ENCODE data around the gene SNED1.

SNED1 gene

GRCh38 chr2:241065355-241065803, 67.0 kb downstream of the SNED1 start:
- Histone ChIP-seq H3K36me3 (ENCODE audit: control insufficient read depth, insufficient read depth, low read length) (no peaks in the 10 kb centered on the region), H3K4me3 (replicated peaks; ENCODE audit: low read depth, low read length) (no peak overlapping the region), H3K27me3 (replicated peaks; ENCODE audit: control insufficient read depth, insufficient read depth, low read length) (no peaks in the 10 kb centered on the region; the same call in 1 of the 2 replicates)
- no peak for DNase-seq (ENCODE audit: extremely low read depth, insufficient read length)
- no peak for TF ChIP-seq CTCF (IDR thresholded peaks at IDR 0.05; ENCODE audit: insufficient read depth, low read length, poor library complexity, severe bottlenecking)

GRCh38 chr2:241066171-241066892, 67.9 kb downstream of the SNED1 start:
- TF ChIP-seq CTCF (IDR thresholded peaks at IDR 0.05; ENCODE audit: insufficient read depth, low read length, poor library complexity, severe bottlenecking), result no peak
- no peak overlapping the region for H3K4me3 ChIP-seq (replicated peaks; ENCODE audit: low read depth, low read length)
- H3K27me3 ChIP-seq (replicated peaks; ENCODE audit: control insufficient read depth, insufficient read depth, low read length), result no peaks in the 10 kb centered on the region; the same call in 1 of the 2 replicates
- DNase-seq (ENCODE audit: extremely low read depth, insufficient read length), result no peak
- H3K36me3 ChIP-seq (ENCODE audit: control insufficient read depth, insufficient read depth, low read length), result no peaks in the 10 kb centered on the region

GRCh38 chr2:241066893-241067341, 68.5 kb downstream of the SNED1 start:
- no peak overlapping the region for H3K4me3 ChIP-seq (replicated peaks; ENCODE audit: low read depth, low read length)
- no peak for TF ChIP-seq CTCF (IDR thresholded peaks at IDR 0.05; ENCODE audit: insufficient read depth, low read length, poor library complexity, severe bottlenecking)
- no peak for DNase-seq (ENCODE audit: extremely low read depth, insufficient read length)
- no peaks in the 10 kb centered on the region for H3K36me3 ChIP-seq (ENCODE audit: control insufficient read depth, insufficient read depth, low read length)
- H3K27me3 ChIP-seq (replicated peaks; ENCODE audit: control insufficient read depth, insufficient read depth, low read length), result no peaks in the 10 kb centered on the region; the same call in 1 of the 2 replicates

GRCh38 chr2:241067501-241068135, 69.2 kb downstream of the SNED1 start:
- Histone ChIP-seq H3K36me3 (ENCODE audit: control insufficient read depth, insufficient read depth, low read length) (no peaks in the 10 kb centered on the region), H3K4me3 (replicated peaks; ENCODE audit: low read depth, low read length) (no peak overlapping the region), H3K27me3 (replicated peaks; ENCODE audit: control insufficient read depth, insufficient read depth, low read length) (no peaks in the 10 kb centered on the region; the same call in 1 of the 2 replicates)
- no peak for TF ChIP-seq CTCF (IDR thresholded peaks at IDR 0.05; ENCODE audit: insufficient read depth, low read length, poor library complexity, severe bottlenecking)
- no peak for DNase-seq (ENCODE audit: extremely low read depth, insufficient read length)

GRCh38 chr2:241068136-241068941, 69.9 kb downstream of the SNED1 start:
- Histone ChIP-seq H3K4me3 (replicated peaks; ENCODE audit: low read depth, low read length) (no peak overlapping the region), H3K36me3 (ENCODE audit: control insufficient read depth, insufficient read depth, low read length) (no peaks in the 10 kb centered on the region), H3K27me3 (replicated peaks; ENCODE audit: control insufficient read depth, insufficient read depth, low read length) (no peaks in the 10 kb centered on the region)
- no peak for TF ChIP-seq CTCF (IDR thresholded peaks at IDR 0.05; ENCODE audit: insufficient read depth, low read length, poor library complexity, severe bottlenecking)
- no peak for DNase-seq (ENCODE audit: extremely low read depth, insufficient read length)

Data from GM06990 (cell line).